Activated CD4-positive, alpha-beta memory T cell treated with anti-CD3 and anti-CD28 coated beads for 36 hours (primary cell): ENCODE results near the gene CAMK2G. TPM values are rescaled to one million over a fixed set of nuclear protein-coding genes. Genes with fewer than 3 reads are reported as not detected.

Experiments used
- CTCF ChIA-PET: fragments of 350-600 bp; sonication (Branson Sonifier 250); formaldehyde crosslinking; loops from one replicate; lab custom pipeline; 2021; ENCODE audit warnings: antibody characterized with exemption, inconsistent platforms; lab: Charles Lee
- POLR2A ChIA-PET: fragments of 350-600 bp; sonication (Branson Sonifier 250); formaldehyde crosslinking; loops from one replicate; lab custom pipeline; 2021; ENCODE audit warnings: antibody characterized with exemption; lab: Charles Lee
- DNase-seq: peaks from one replicate; pipeline ENCODE4 v3.0.0-alpha.2; 2020
- H3K27ac Mint-ChIP-seq: one replicate; pipeline ENCODE4 v1.8.0; 2021; ENCODE audit warnings: mixed read lengths
- H3K27me3 Mint-ChIP-seq: one replicate; pipeline ENCODE4 v1.8.0; 2021; ENCODE audit warnings: mixed read lengths
- H3K36me3 Mint-ChIP-seq: one replicate; pipeline ENCODE4 v1.8.0; 2021; ENCODE audit warnings: mixed read lengths
- H3K4me1 Mint-ChIP-seq: one replicate; pipeline ENCODE4 v1.8.0; 2021; ENCODE audit warnings: low read depth, mixed read lengths
- H3K4me3 Mint-ChIP-seq: one replicate; pipeline ENCODE4 v1.8.0; 2021; ENCODE audit warnings: mild to moderate bottlenecking, mixed read lengths
- H3K9me3 Mint-ChIP-seq: one replicate; pipeline ENCODE4 v1.8.0; 2021; ENCODE audit warnings: mixed read lengths
- intact Hi-C: fragments of 100-400 bp; cut with micrococcal nuclease; formaldehyde crosslinking; loops from one replicate; pipeline ENCODE4 v1.15.1; 2023
- total RNA-seq, 2 experiments: library from RNA; stranded (reverse); gene quantifications; one replicate each; pipeline ENCODE4 v1.2.3, GENCODE V29; 2021

Gene CAMK2G
- total RNA-seq, 2 experiments from 2014 or later, result 20.8 to 21.5 TPM

- intact Hi-C loops, result loop anchor here (1.0 kb wide), 1 partner anchor 11 kb away; no protein-coding TSS in a partner anchor
- DNase-seq, result peak; percentile 51
- Mint-ChIP-seq H3K9me3 (no peaks in the 10 kb centered on the region), H3K36me3 (peaks cover 2% of the 10 kb centered on the region), H3K4me1 (peaks cover 36% of the 10 kb centered on the region), H3K27ac (no peak within 1 kb of the TSS), H3K4me3 (peak within 1 kb of the TSS; percentile 75), H3K27me3 (peaks cover 38% of the 10 kb centered on the region)
- ChIA-PET CTCF (interaction anchor here (1.0 to 1.5 kb wide), 5 partner anchors 22 to 169 kb away, joined by 3 to 9 read pairs (median 5); no protein-coding TSS in a partner anchor), POLR2A (no interaction called here)
Observed at GRCh38 chr10:73910764-73911552, 36.6 kb upstream of the CAMK2G start, which contains the start of gene PLAU. TSS of gene PLAU (plus strand) at chr10:73911132. CDS start at chr10:73911556, 424 bp downstream.

DNA sequence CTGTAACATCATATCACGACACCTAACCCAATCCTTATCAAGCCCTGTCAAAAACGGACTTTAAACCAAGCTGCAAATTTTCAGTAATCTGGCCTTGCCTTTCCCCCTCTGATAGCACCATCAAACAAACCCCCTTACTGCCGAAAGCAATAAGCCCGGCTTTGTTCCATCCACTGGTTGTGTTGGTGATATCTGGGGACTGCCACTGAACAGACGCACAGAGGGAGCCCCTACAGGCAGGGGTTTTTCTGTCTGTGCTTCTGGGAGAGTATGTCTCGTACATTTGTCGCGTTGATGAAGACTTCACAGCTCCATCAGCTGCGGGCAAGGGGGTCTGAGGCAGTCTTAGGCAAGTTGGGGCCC lies 36.0 kb upstream of the CAMK2G start:
- Mint-ChIP-seq H3K4me1 (peaks cover 36% of the 10 kb centered on the region), H3K36me3 (no peaks in the 10 kb centered on the region), H3K4me3 (peak overlapping the region; percentile 67), H3K27me3 (peaks cover 36% of the 10 kb centered on the region), H3K9me3 (no peaks in the 10 kb centered on the region), H3K27ac (no peak overlapping the region)
- ChIA-PET CTCF (interaction anchor here (1.4 to 1.5 kb wide), 4 partner anchors 24 to 170 kb away, joined by 3 to 9 read pairs (median 7); no protein-coding TSS in a partner anchor), POLR2A (no interaction called here)
- intact Hi-C loops, result no loop called here
- no peak for DNase-seq

DNA sequence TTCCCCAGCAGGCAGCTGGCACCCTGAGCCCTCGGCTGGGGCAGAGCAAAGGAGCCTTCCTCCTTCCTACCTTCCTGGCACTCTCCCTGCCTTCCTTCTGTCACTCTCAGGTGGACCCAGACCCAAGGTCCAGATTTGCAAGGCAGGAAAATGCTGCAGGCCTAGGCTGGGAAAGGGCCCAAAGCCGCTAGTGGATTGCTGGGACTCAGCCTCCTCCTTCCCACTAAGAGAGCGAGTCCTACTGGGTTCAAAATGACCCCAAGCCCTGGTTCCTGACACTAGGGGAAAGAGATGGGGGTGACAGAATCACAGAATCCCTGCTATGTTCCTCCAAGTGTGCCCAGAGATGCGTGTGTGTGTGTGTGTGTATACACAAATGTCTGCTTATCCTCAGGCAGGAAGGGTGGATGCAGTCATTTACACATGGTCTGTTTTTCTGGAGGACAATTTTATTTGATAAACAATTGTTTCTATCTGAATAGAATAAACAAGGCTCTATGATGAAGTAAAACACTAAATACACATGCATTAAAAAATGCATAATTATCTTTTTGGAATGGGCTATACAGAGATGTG lies 35.3 kb upstream of the CAMK2G start:
- CTCF ChIA-PET, result interaction anchor here (0.8 to 2.2 kb wide), 6 partner anchors 9 to 170 kb away, joined by 3 to 13 read pairs (median 4); no protein-coding TSS in a partner anchor
- H3K27me3 Mint-ChIP-seq, result peaks cover 39% of the 10 kb centered on the region
- no peak for DNase-seq
- no peaks in the 10 kb centered on the region for H3K36me3 Mint-ChIP-seq
- peak overlapping the region; percentile 52 for H3K27ac Mint-ChIP-seq
- POLR2A ChIA-PET, result no interaction called here
- intact Hi-C loops, result loop anchor here (1.0 to 2.0 kb wide), 3 partner anchors 23 to 47 kb away; no protein-coding TSS in a partner anchor
- H3K9me3 Mint-ChIP-seq, result no peaks in the 10 kb centered on the region
- H3K4me3 Mint-ChIP-seq, result no peak overlapping the region
- peaks cover 36% of the 10 kb centered on the region for H3K4me1 Mint-ChIP-seq

DNA sequence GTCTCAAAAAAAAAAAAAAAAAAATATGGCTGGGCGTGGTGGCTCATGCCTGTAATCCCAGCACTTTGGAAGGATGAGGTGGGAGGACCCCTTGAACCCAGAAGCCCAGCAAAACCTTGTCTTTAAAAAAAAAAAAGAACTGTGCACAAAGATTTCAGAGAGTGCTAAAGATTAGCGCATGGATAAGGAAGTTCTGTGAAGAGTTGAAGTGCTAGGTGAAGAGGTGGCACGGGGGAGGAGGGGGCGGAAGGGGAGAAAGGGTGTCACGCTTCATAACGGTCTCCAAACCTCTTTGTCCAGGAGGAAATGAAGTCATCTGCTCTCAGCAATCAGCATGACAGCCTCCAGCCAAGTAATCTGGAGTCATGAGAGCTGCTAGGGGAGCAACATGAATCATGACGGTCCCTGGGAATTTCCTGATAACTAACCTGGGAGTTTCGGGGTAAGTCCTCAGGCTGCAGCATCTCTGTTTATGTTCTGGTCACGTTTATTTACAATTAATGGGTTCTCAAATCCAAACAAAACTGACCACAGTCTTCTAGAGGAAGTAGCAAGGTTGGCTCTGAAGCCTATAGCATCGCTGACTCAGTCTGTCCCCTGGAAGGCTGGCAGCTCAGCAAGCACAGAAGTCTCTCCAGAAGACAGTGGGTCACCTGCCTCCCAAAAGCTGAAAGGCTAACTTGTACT lies 34.6 kb upstream of the CAMK2G start:
- CTCF ChIA-PET, result interaction anchor here (0.8 to 2.2 kb wide), 6 partner anchors 10 to 172 kb away, joined by 3 to 13 read pairs (median 4); no protein-coding TSS in a partner anchor

DNA sequence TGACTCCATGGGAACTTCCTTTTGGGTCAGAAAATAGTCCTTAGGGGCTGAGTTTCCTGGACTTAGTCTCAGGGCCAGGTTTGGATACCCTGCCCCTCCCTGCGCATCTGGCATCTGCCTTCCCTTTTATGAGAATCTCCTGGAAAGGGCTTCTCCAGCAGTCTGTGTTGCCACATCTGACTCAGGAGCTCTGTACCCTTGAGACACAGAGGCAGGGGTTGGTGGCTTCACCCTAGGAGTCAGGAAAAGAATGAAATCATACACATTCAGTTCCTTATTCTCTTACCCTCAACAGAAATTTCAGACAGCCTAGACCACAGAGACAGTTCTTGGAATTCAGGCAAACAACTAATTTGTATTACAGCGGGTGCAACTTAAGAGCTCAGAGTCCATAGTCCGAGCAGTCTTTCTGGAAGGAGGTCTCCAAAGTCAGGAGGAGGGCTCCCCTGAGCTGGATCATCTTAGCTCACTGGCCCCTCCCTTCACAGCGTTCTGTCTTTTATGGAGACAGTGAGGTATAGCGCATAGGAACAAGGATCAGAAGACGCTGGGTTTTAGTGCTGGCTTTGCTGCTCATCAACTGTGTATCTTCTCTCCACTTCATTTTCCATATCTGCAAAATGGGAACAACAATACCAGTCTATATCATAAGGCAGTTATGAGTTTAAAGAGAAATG lies 33.6 kb upstream of the CAMK2G start:
- peaks cover 36% of the 10 kb centered on the region for H3K4me1 Mint-ChIP-seq
- intact Hi-C loops, result loop anchor here (2.0 kb wide), 1 partner anchor 21 kb away; no protein-coding TSS in a partner anchor
- H3K9me3 Mint-ChIP-seq, result no peaks in the 10 kb centered on the region

More for the DNA sequence above, 34.6 kb upstream of the CAMK2G start:
- Mint-ChIP-seq H3K36me3 (no peaks in the 10 kb centered on the region), H3K27ac (peak overlapping the region; percentile 52), H3K27me3 (peaks cover 38% of the 10 kb centered on the region), H3K9me3 (no peaks in the 10 kb centered on the region), H3K4me1 (peaks cover 36% of the 10 kb centered on the region), H3K4me3 (peak overlapping the region; percentile 40)
- DNase-seq, result peak; percentile 87
- intact Hi-C loops, result loop anchor here (1.0 to 2.0 kb wide), 3 partner anchors 22 to 47 kb away; no protein-coding TSS in a partner anchor
- POLR2A ChIA-PET, result interaction anchor here (0.7 kb wide), 1 partner anchor 1589 kb away, joined by 8 read pairs; no protein-coding TSS in a partner anchor

GRCh38 chr10:73906524-73907447 lies 32.4 kb upstream of the CAMK2G start:
- Mint-ChIP-seq H3K9me3 (no peaks in the 10 kb centered on the region), H3K27me3 (peaks cover 23% of the 10 kb centered on the region), H3K36me3 (no peaks in the 10 kb centered on the region), H3K4me1 (peaks cover 33% of the 10 kb centered on the region), H3K4me3 (no peak overlapping the region), H3K27ac (no peak overlapping the region)
- DNase-seq, result no peak
- ChIA-PET POLR2A (no interaction called here), CTCF (interaction anchor here (1.1 to 1.5 kb wide), 2 partner anchors 20 to 33 kb away, joined by 3 to 10 read pairs; no protein-coding TSS in a partner anchor)
- intact Hi-C loops, result no loop called here

More for the DNA sequence above, 33.6 kb upstream of the CAMK2G start:
- peaks cover 31% of the 10 kb centered on the region for H3K27me3 Mint-ChIP-seq
- H3K4me3 Mint-ChIP-seq, result peak overlapping the region; percentile 6
- DNase-seq, result no peak
- ChIA-PET POLR2A (interaction anchor here (0.7 to 1.0 kb wide), 3 partner anchors 9 to 1588 kb away, joined by 3 to 8 read pairs (median 3); no protein-coding TSS in a partner anchor), CTCF (interaction anchor here (1.2 to 2.2 kb wide), 4 partner anchors 14 to 173 kb away, joined by 3 to 13 read pairs (median 6); no protein-coding TSS in a partner anchor)
- peak overlapping the region; percentile 30 for H3K27ac Mint-ChIP-seq
- H3K36me3 Mint-ChIP-seq, result no peaks in the 10 kb centered on the region

GRCh38 chr10:73905256-73906020 lies 31.1 kb upstream of the CAMK2G start:
- no peak for DNase-seq
- Mint-ChIP-seq H3K9me3 (no peaks in the 10 kb centered on the region), H3K4me3 (no peak overlapping the region), H3K4me1 (peaks cover 25% of the 10 kb centered on the region), H3K27me3 (peaks cover 14% of the 10 kb centered on the region), H3K36me3 (no peaks in the 10 kb centered on the region), H3K27ac (no peak overlapping the region)
- ChIA-PET CTCF (interaction anchor here (1.5 kb wide), 1 partner anchor 35 kb away, joined by 10 read pairs; no protein-coding TSS in a partner anchor), POLR2A (no interaction called here)
- intact Hi-C loops, result no loop called here

GRCh38 chr10:73902351-73902750 lies 28.0 kb upstream of the CAMK2G start:
- no peaks in the 10 kb centered on the region for H3K36me3 Mint-ChIP-seq
- ChIA-PET CTCF (interaction anchor here (1.4 to 5.3 kb wide), 2 partner anchors 16 to 39 kb away, joined by 7 to 25 read pairs; no protein-coding TSS in a partner anchor), POLR2A (interaction anchor here (0.5 kb wide), 1 partner anchor 10 kb away, joined by 3 read pairs; no protein-coding TSS in a partner anchor)
- DNase-seq, result no peak
- intact Hi-C loops, result no loop called here
- H3K4me1 Mint-ChIP-seq, result no peaks in the 10 kb centered on the region
- H3K9me3 Mint-ChIP-seq, result no peaks in the 10 kb centered on the region
- no peak overlapping the region for H3K27ac Mint-ChIP-seq
- H3K4me3 Mint-ChIP-seq, result no peak overlapping the region
- H3K27me3 Mint-ChIP-seq, result peaks cover 9% of the 10 kb centered on the region

- intact Hi-C loops, result no loop called here
- H3K27ac Mint-ChIP-seq, result no peak overlapping the region
- H3K4me1 Mint-ChIP-seq, result no peaks in the 10 kb centered on the region
- no peak overlapping the region for H3K4me3 Mint-ChIP-seq
- DNase-seq, result no peak
- H3K36me3 Mint-ChIP-seq, result no peaks in the 10 kb centered on the region
- ChIA-PET POLR2A (no interaction called here), CTCF (interaction anchor here (5.3 kb wide), 1 partner anchor 15 kb away, joined by 25 read pairs; no protein-coding TSS in a partner anchor)
- H3K9me3 Mint-ChIP-seq, result no peaks in the 10 kb centered on the region
- peaks cover 4% of the 10 kb centered on the region for H3K27me3 Mint-ChIP-seq
Observed at GRCh38 chr10:73901261-73901660, 26.9 kb upstream of the CAMK2G start.
